KMS-11 (cell line): ENCODE measurements around the gene NCOA5.

Experiments
- H2AFZ ChIP-seq: fragments of 200-600 bp; sonication (generic); 2 replicates; pipeline ENCODE4 v1.6.1; 2016; ENCODE audit warnings: antibody characterized with exemption, mixed run types, low read depth
- H3K27ac ChIP-seq: fragments of 200-600 bp; sonication (generic); 2 replicates; pipeline ENCODE4 v1.6.1; 2016; ENCODE audit warnings: mild to moderate bottlenecking, mixed run types
- H3K27me3 ChIP-seq: fragments of 200-600 bp; sonication (generic); 2 replicates; pipeline ENCODE4 v1.6.1; 2017; ENCODE audit warnings: mild to moderate bottlenecking, low read depth, mixed run types, moderate library complexity; ENCODE audit not compliant: insufficient read depth
- H3K36me3 ChIP-seq: fragments of 200-600 bp; sonication (generic); 2 replicates; pipeline ENCODE4 v1.6.1; 2017; ENCODE audit warnings: mild to moderate bottlenecking, mixed run types; ENCODE audit not compliant: insufficient read depth
- H3K4me1 ChIP-seq: fragments of 200-600 bp; sonication (generic); 2 replicates; pipeline ENCODE4 v1.6.1; 2016; ENCODE audit warnings: mild to moderate bottlenecking, low read depth, mixed run types; ENCODE audit not compliant: poor library complexity, severe bottlenecking
- H3K4me2 ChIP-seq: fragments of 200-600 bp; sonication (generic); 2 replicates; pipeline ENCODE4 v1.7.0; 2016; ENCODE audit warnings: mild to moderate bottlenecking, mixed run types
- H3K4me3 ChIP-seq: fragments of 200-600 bp; sonication (generic); IDR thresholded peaks from 2 replicates; pipeline ENCODE4 v1.6.1; 2017; ENCODE audit warnings: low read depth, low read length, mixed read lengths; ENCODE audit not compliant: insufficient read depth
- H3K79me2 ChIP-seq: fragments of 200-600 bp; sonication (generic); 2 replicates; pipeline ENCODE4 v1.6.1; 2016; ENCODE audit warnings: low read depth, mixed run types; ENCODE audit not compliant: insufficient read depth
- H3K9ac ChIP-seq: fragments of 200-600 bp; sonication (generic); 2 replicates; pipeline ENCODE4 v1.6.1; 2016; ENCODE audit warnings: mild to moderate bottlenecking, mixed run types
- H4K20me1 ChIP-seq: fragments of 200-600 bp; sonication (generic); 2 replicates; pipeline ENCODE4 v1.6.1; 2016; ENCODE audit warnings: mild to moderate bottlenecking, mixed run types; ENCODE audit not compliant: insufficient read depth
- TF ChIP-seq, protein P1 (sequence below): fragments of 200-600 bp; sonication (generic); conservative IDR thresholded peaks from 2 replicates; pipeline ENCODE4 v1.6.1; 2017; ENCODE audit warnings: low read depth, mild to moderate bottlenecking, antibody characterized with exemption, low read length, moderate library complexity, mixed read lengths

Gene NCOA5

DNA sequence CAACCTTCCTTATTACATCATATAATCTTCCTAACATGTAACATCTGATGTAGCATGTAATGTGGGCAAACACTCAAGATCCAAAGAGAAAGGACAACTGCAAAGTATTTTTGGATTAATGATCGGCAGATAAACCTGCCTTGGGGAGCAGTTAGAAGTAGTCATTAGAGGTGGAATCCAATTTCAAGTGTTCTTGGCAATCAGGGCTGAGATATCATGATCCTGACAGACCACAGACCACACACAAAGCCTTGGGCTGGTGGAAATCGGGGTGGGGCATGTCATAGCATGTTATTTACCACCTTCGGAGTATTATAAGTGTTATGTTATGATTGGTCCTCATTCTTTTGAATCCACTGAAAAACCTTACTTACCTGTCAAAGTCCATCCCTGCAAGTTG is 16.3 kb downstream of the NCOA5 start:
- H4K20me1 ChIP-seq: no peaks in the 10 kb centered on the region
- H3K79me2 ChIP-seq: no peaks in the 10 kb centered on the region; the same call in 1 of the 2 replicates
- H3K36me3 ChIP-seq: 0 out of 2 replicates have a peak, but pooled peaks cover 2% of the 10 kb centered on the region
- TF ChIP-seq, protein P1, sequence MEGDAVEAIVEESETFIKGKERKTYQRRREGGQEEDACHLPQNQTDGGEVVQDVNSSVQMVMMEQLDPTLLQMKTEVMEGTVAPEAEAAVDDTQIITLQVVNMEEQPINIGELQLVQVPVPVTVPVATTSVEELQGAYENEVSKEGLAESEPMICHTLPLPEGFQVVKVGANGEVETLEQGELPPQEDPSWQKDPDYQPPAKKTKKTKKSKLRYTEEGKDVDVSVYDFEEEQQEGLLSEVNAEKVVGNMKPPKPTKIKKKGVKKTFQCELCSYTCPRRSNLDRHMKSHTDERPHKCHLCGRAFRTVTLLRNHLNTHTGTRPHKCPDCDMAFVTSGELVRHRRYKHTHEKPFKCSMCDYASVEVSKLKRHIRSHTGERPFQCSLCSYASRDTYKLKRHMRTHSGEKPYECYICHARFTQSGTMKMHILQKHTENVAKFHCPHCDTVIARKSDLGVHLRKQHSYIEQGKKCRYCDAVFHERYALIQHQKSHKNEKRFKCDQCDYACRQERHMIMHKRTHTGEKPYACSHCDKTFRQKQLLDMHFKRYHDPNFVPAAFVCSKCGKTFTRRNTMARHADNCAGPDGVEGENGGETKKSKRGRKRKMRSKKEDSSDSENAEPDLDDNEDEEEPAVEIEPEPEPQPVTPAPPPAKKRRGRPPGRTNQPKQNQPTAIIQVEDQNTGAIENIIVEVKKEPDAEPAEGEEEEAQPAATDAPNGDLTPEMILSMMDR: no peak
- H3K27ac ChIP-seq: no peak overlapping the region
- H2AFZ ChIP-seq: no peak overlapping the region
- H3K4me2 ChIP-seq: no peak overlapping the region
- no peaks in the 10 kb centered on the region for H3K27me3 ChIP-seq
- H3K4me1 ChIP-seq: no peaks in the 10 kb centered on the region
- no peak overlapping the region for H3K4me3 ChIP-seq
- H3K9ac ChIP-seq: no peak overlapping the region

DNA sequence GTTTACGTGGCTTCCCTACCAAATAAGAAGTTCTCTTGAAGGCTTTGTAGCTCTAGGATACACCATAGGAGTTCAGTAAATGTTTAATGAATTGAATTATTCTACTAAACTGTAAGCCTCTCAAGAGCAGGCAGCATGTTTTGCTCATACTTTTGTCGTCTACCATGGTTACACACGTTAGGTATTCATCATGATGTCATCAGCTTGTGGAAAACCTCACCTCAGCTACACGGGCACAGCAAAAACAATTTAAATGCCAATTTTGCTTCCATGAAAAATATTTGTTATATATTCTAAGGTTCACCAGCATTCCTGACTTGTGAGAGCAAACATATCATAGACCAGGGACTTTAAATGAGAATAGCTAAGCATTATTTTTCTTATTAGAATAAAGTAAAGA is 16.7 kb downstream of the NCOA5 start:
- Histone ChIP-seq H3K27ac (no peak overlapping the region), H4K20me1 (no peaks in the 10 kb centered on the region), H3K4me1 (no peaks in the 10 kb centered on the region), H3K4me2 (no peak overlapping the region), H3K4me3 (no peak overlapping the region), H3K79me2 (no peaks in the 10 kb centered on the region; the same call in 1 of the 2 replicates), H3K9ac (no peak overlapping the region), H3K36me3 (0 out of 2 replicates have a peak, but pooled peaks cover 6% of the 10 kb centered on the region), H2AFZ (no peak overlapping the region), H3K27me3 (no peaks in the 10 kb centered on the region)
- TF ChIP-seq, protein P1: no peak

GRCh38 chr20:46071573-46071972 is 18.2 kb downstream of the NCOA5 start:
- no peak overlapping the region for H3K27ac ChIP-seq
- no peaks in the 10 kb centered on the region for H3K79me2 ChIP-seq
- no peaks in the 10 kb centered on the region for H4K20me1 ChIP-seq
- H3K4me2 ChIP-seq: no peak overlapping the region
- TF ChIP-seq, protein P1: no peak
- no peaks in the 10 kb centered on the region for H3K27me3 ChIP-seq
- no peaks in the 10 kb centered on the region for H3K4me1 ChIP-seq
- no peak overlapping the region for H3K4me3 ChIP-seq
- peaks cover 6% of the 10 kb centered on the region; the same call in 1 of the 2 replicates for H3K36me3 ChIP-seq
- no peak overlapping the region for H3K9ac ChIP-seq
- no peak overlapping the region for H2AFZ ChIP-seq

GRCh38 chr20:46070215-46070900 is 19.4 kb downstream of the NCOA5 start:
- H3K9ac ChIP-seq: no peak overlapping the region
- H3K36me3 ChIP-seq: peaks cover 11% of the 10 kb centered on the region; the same call in 1 of the 2 replicates
- no peak overlapping the region for H3K4me2 ChIP-seq
- no peak overlapping the region for H3K27ac ChIP-seq
- H3K79me2 ChIP-seq: no peaks in the 10 kb centered on the region
- no peak overlapping the region for H3K4me3 ChIP-seq
- no peak overlapping the region for H2AFZ ChIP-seq
- no peaks in the 10 kb centered on the region for H3K27me3 ChIP-seq
- no peaks in the 10 kb centered on the region for H3K4me1 ChIP-seq
- TF ChIP-seq, protein P1: no peak
- H4K20me1 ChIP-seq: no peaks in the 10 kb centered on the region
